ENCODE measurements around the gene MORN1. TPM values are rescaled to one million over a fixed set of nuclear protein-coding genes. Genes with fewer than 3 reads are reported as not detected.
A peak's percentile ranks its signal among the peaks of the same experiment; 100 is the strongest.

MORN1 gene
- total RNA-seq, 4 donors from 2014 or later = 3.0 to 34.0 (median 12.5) TPM

DNA sequence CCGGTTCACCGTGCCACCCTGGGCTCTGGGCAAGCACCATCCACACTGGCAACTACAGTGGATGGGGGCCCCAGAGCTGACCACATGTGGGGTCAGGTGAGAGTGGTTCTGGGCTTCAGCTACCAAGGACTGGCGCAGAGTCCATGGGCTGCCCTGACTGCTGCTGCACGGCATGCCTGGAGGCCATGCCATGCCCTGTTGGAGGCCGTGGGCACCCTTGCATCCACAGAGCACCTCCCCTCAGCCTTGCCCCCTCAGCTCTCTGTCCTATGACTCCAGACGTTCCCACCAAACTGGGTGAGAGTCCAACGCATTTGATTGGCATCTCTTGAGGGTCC is 15.5 kb downstream of the MORN1 start:
- TF ChIP-seq EP300 (IDR thresholded peaks at IDR 0.05; ENCODE audit: low read depth) (no peak), POLR2AphosphoS5 (IDR thresholded peaks at IDR 0.05) (no peak), POLR2A (IDR thresholded peaks at IDR 0.05) (no peak)
- TF ChIP-seq, protein P1, sequence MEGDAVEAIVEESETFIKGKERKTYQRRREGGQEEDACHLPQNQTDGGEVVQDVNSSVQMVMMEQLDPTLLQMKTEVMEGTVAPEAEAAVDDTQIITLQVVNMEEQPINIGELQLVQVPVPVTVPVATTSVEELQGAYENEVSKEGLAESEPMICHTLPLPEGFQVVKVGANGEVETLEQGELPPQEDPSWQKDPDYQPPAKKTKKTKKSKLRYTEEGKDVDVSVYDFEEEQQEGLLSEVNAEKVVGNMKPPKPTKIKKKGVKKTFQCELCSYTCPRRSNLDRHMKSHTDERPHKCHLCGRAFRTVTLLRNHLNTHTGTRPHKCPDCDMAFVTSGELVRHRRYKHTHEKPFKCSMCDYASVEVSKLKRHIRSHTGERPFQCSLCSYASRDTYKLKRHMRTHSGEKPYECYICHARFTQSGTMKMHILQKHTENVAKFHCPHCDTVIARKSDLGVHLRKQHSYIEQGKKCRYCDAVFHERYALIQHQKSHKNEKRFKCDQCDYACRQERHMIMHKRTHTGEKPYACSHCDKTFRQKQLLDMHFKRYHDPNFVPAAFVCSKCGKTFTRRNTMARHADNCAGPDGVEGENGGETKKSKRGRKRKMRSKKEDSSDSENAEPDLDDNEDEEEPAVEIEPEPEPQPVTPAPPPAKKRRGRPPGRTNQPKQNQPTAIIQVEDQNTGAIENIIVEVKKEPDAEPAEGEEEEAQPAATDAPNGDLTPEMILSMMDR (IDR thresholded peaks at IDR 0.05) = no peak
- no peak for DNase-seq
- Histone ChIP-seq H3K27me3 (no peaks in the 10 kb centered on the region), H3K4me3 (no peak overlapping the region), H3K9me3 (no peaks in the 10 kb centered on the region), H3K27ac (no peak overlapping the region), H3K36me3 (no peaks in the 10 kb centered on the region), H3K4me1 (no peaks in the 10 kb centered on the region)
- in situ Hi-C loops (cut with MboI; ENCODE audit: low pct_ligation_motif_present in 1 of 4, low pct_unique_long_range_greater_than_20kb in 1 of 4, low sequenced_read_pairs in 3 of 4) (loop anchor here in 1 of 4 donors (10.0 kb wide), 1 partner anchor 171 kb away; no protein-coding TSS in a partner anchor), intact Hi-C loops (cut with DNase I; ENCODE audit: low total_unique reads) (no loop called here)
- 82% methylated on average over 7 of the region's 7 CpGs; no CpG with 5 or more reads in 1 of the 2 donors for WGBS, 2 donors (ENCODE audit: low coverage in 1 of 2)

DNA sequence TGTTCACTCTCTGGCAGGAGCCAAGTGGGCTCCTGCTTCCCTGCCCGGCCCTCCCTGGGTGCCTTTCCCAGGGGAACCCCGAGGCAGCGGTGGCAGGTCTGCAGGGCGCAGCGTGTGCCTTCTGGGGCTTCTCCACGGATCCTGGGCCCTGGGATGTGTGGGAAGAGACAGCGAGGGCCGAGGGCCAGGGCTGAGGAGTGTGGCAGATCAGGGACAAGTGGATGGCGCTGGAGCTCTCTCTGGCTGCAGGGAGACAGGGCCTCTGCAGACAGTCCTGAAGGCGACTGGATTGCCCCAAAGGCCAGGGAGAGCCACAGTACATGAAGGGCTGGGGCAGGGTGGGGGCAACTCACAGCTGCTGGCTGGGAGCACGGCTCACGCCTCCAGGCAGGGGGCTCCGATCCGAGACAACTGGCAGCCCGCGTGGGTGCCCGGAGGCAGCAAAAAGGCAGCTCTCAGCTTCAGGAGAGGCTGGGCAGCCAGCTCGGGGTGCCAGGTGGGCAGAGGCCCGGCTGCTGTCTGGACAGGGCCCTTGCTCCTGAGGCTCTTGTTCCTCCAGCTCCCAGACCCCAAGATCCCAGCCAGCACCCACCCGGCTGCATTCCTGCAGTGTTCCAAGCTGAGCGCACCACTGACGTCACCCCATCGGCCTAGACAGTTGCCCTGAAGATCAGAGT is 16.0 kb downstream of the MORN1 start:
- no peaks in the 10 kb centered on the region for H3K4me1 ChIP-seq
- H3K27me3 ChIP-seq = no peaks in the 10 kb centered on the region
- H3K27ac ChIP-seq = no peak overlapping the region
- intact Hi-C loops (cut with DNase I; ENCODE audit: low total_unique reads) = no loop called here
- WGBS, 2 donors (ENCODE audit: low coverage in 1 of 2) = 88% methylated on average over 23 of the region's 23 CpGs; no CpG with 5 or more reads in 1 of the 2 donors
- TF ChIP-seq POLR2A (IDR thresholded peaks at IDR 0.05) (no peak), EP300 (IDR thresholded peaks at IDR 0.05; ENCODE audit: low read depth) (no peak), POLR2AphosphoS5 (IDR thresholded peaks at IDR 0.05) (no peak)
- TF ChIP-seq, protein P1 (IDR thresholded peaks at IDR 0.05) = no peak
- no peaks in the 10 kb centered on the region for H3K36me3 ChIP-seq
- in situ Hi-C loops (cut with MboI; ENCODE audit: low pct_ligation_motif_present in 1 of 4, low pct_unique_long_range_greater_than_20kb in 1 of 4, low sequenced_read_pairs in 3 of 4) = loop anchor here in 1 of 4 donors (10.0 kb wide), 1 partner anchor 171 kb away; no protein-coding TSS in a partner anchor
- peak; percentile 2 for DNase-seq
- H3K4me3 ChIP-seq = no peak overlapping the region
- H3K9me3 ChIP-seq = no peaks in the 10 kb centered on the region

DNA sequence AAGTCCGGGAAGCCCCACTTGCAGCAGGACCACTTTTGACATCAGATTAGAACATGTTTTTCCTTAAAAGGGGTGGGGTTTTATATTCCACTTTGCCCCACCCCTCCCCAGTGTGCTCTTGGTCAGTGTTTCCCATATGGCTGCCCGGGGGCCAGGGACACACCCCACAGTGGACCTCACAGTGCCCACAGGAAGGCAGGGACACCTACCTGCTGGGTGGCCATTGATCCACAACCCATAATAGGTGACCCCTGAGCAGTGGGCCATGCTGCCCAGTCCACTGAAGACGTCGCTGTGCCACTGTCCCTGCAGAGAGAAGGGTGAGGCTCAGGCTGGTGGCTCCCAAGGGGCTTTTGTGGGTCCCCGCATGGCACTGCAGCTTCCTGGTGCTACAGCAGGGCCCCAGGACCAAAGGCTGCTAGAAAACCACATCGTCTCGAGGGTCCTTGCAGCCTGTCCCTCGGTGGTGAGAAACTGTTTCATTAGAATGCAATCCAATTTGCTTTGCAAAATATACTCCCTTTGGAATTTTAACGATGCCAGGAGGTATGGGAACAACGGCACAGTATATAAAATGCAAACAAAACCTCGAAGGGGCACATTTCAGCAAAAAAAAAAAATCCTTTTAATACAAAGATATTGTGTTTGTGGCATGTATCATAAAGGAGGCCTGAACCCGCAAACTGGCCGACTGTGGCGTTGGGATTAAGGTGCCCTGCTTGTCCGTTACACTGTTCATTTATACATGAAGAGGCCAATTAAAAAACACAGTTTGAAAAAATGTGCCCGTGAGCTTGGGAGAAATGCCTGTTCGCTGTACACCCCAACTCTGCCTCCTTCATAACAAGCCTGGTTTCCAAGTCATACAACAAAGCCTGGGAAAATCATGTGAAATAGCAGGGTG is 16.9 kb downstream of the MORN1 start:
- 77 to 84% methylated on average over 9 to 17 of the region's 17 CpGs for WGBS, 2 donors (ENCODE audit: low coverage in 1 of 2)
- peak; percentile 3 for DNase-seq
- intact Hi-C loops (cut with DNase I; ENCODE audit: low total_unique reads) = no loop called here
- Histone ChIP-seq H3K27me3 (no peaks in the 10 kb centered on the region), H3K36me3 (no peaks in the 10 kb centered on the region), H3K4me3 (no peak overlapping the region), H3K9me3 (no peaks in the 10 kb centered on the region), H3K4me1 (no peaks in the 10 kb centered on the region), H3K27ac (no peak overlapping the region)
- in situ Hi-C loops (cut with MboI; ENCODE audit: low pct_ligation_motif_present in 1 of 4, low pct_unique_long_range_greater_than_20kb in 1 of 4, low sequenced_read_pairs in 3 of 4) = loop anchor here in 1 of 4 donors (10.0 kb wide), 1 partner anchor 170 kb away; no protein-coding TSS in a partner anchor
- TF ChIP-seq, protein P1 (IDR thresholded peaks at IDR 0.05) = no peak
- TF ChIP-seq POLR2AphosphoS5 (IDR thresholded peaks at IDR 0.05) (no peak), POLR2A (IDR thresholded peaks at IDR 0.05) (no peak), EP300 (IDR thresholded peaks at IDR 0.05; ENCODE audit: low read depth) (no peak)
